SK-N-DZ (cell line): ENCODE data around the gene PVR.
A peak's percentile ranks its signal among the peaks of the same experiment; 100 is the strongest.
"Not testable (repeated sequence)": the region's sequence is repeated elsewhere in the genome, so short reads cannot be mapped to it uniquely, and the experiment has no call there.

Experiments
- DNase-seq: peaks from one replicate; pipeline ENCODE4 v3.0.0-alpha.2; 2015; ENCODE audit warnings: low spot score

The PVR gene

GRCh38 chr19:44672226-44672625, 28.5 kb downstream of the PVR start:
- no peak for DNase-seq

DNA sequence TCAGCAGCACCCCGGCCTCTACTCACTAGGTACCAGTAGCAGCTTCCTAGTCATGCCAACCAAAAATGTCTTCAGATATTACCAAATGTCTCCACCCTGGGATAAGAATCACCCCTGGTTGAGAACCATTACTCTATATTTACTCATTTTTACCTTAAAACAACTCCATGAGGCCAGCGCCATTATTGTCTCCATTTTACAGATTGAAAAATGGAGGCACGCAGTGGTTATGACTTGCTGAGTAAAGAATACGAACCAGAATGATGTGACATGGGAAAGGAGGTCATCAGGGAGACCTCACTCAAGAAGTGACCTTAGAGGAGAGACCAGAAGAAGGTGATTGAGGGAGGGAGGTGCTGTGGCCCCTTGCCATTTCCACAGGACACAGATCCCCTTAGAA, 29.8 kb downstream of the PVR start:
- no peak for DNase-seq

GRCh38 chr19:44675521-44675920, 31.8 kb downstream of the PVR start:
- DNase-seq: no peak

- DNase-seq: peak; percentile 66
Observed at GRCh38 chr19:44677019-44677811, 33.5 kb downstream of the PVR start.

GRCh38 chr19:44680536-44680935, 36.8 kb downstream of the PVR start:
- DNase-seq: no peak

DNA sequence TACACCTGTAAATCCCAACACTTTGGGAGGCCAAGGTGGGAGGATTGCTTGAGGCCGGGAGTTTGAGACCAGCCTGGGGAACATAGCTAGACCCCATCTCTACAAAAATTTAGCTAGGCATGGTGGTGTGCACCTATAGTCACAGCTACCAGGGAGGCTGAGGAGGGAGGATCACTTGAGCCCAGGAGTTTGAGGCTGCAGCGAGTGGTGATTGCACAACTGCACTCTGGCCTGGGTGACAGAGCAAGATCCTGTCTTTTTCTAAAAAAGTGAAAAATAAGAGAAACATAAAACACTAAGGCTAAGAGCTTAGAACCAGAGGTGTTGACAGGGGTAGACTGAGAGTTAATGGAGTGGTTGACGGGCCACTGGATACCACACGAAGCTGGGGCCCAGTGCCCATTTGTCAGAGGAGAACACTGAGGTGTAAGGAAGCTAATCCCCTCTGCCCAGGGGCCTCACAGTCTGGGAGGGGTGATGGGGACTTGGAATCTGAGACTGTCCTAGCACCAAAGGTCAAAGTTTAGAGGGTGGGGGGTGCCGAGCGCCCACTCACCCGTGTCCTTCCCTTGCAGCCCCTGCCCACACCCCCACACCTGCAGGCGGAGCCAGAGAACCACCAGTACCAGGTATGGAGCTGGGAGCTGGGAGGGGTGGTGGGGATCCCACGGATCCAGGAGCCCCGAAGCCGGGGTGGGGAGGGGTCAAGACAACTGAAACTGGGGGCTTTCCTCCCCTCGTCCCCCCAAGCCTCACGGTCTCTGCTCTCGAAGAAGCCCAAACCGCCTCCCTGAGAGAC, 38.5 kb downstream of the PVR start:
- no peak for DNase-seq

DNA sequence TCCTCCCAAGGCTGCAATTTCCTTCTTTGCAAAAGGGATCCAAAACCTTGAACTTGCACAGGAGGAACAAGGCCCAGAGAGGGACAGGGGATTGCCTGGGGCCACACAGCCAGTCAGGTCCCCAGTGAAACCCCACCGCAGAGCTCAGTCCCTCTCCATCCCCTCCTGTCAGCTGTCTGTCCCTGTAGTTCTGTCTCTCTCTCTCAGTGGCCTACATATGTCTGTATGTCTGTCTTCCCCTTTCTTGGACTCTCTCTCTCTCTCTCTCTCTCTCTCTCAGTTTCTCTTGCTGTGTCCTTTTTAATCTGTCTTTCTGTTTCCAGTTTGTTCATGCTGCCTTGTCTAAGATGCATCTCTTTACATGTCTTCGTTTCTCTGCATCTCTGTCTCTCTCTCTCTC, 39.1 kb downstream of the PVR start:
- no peak for DNase-seq

GRCh38 chr19:44683434-44684210, 39.9 kb downstream of the PVR start:
- DNase-seq: no peak

DNA sequence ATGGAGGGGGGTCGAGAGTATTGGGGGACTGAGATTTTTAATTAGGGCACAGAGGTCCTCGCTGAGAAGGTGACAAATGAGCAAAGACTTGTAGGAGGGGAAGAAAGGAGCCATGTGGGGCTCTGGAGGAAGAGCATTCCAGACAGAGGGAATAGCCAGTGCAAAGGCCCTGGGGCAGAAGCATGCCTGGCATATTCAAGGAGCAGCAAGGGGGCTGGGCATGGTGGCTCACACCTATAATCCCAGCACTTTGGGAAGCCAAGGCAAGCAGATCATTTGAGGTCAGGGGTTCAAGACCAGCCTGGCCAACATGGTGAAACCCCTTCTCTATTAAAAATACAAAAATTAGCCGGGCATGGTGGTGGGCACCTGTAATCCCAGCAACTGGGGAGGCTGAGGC, 40.7 kb downstream of the PVR start:
- not testable (repeated sequence) for DNase-seq

- DNase-seq: no peak
Observed at GRCh38 chr19:44684892-44685863, 41.5 kb downstream of the PVR start.

DNA sequence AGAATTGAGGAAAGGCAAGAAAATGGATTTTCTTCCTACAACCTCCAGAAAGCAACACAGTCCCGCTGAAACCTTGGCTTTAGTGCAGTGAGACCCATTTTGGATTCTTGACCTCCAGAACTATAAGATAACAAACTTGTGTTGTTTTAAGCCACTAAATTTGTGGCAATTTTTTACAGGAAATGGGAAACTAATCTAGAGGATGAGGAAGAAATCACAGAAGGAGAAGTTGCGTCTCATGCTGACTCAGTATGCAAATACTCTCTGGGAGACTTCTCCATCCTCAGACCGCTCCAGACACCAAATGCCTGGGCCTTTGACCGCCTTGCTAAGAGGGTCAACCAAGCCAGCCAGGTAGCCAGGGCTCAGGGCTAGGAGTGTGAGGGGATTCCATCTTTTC, 42.2 kb downstream of the PVR start:
- DNase-seq: no peak

DNA sequence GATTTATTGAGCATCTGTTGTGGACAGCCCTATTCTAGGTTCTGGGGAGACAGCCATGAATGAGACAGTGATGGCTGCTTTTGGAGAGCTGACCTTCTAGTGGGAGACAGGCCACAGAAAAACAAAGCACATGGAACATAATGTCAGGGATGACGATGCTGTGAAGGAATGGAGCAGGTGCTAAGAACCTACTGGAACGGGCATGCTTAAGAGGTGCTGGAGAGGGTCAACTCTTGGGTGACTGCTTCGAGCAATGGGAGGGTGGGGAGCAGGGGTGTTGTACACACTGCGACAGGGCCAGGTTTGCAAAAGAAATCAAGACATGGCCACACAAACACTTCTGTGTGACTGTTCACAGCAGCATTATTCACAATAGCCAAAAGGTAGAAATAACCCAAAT, 43.2 kb downstream of the PVR start:
- DNase-seq: no peak

- no peak for DNase-seq
Observed at GRCh38 chr19:44687888-44688287, 44.2 kb downstream of the PVR start.

- peak; percentile 55 for DNase-seq
Observed at GRCh38 chr19:44689290-44690130, 45.8 kb downstream of the PVR start.

- no peak for DNase-seq
Observed at GRCh38 chr19:44690131-44690440, 46.4 kb downstream of the PVR start.

DNA sequence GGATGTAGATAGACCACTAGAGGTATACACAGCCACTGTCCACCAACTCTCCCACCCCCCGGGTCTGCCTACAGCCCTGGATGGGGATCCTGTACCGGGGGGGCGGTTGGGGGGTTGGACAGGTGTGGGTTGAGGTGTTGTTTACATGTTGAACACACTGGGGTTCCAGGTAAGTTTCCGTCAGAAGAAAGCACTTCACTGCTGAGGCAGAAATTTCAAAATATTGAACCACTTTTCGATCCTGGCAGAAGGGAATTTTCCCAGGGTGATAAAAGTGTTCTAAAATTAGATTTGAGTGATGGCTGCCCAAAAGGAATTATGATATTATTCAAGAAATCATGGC, 48.6 kb downstream of the PVR start:
- DNase-seq: no peak

GRCh38 chr19:44694184-44694579, 50.5 kb downstream of the PVR start:
- no peak for DNase-seq

- DNase-seq: no peak
Observed at GRCh38 chr19:44696939-44697669, 53.4 kb downstream of the PVR start.

- DNase-seq: no peak
Observed at GRCh38 chr19:44697670-44698034, 53.9 kb downstream of the PVR start.
